ENCODE results near the gene NCAM2.

The NCAM2 gene

DNA sequence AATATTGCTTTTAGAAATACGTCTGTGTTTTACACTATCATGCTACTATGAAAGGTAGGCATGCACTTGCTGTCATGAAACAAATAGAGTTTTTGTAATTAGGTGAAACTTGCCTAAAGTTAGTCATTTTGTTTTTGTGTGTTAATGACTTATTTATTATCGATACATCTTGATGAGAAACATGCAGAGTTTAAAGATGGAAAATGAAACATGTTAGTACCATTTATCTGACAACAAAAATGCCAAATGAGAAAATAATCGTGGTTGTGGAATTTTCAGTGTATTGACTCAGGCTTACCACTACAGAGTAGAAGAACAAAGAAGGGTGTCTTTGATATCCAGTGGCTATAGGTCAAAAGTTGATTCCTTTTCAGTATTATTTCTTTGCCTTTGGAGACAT, 105.5 kb downstream of the NCAM2 start:
- no peak overlapping the region for H3K27ac Mint-ChIP-seq
- no peak overlapping the region for H3K4me3 Mint-ChIP-seq
- H3K4me1 Mint-ChIP-seq: no peaks in the 10 kb centered on the region
- H3K36me3 Mint-ChIP-seq (ENCODE audit: low read depth): no peaks in the 10 kb centered on the region
- no peaks in the 10 kb centered on the region for H3K9me3 Mint-ChIP-seq
- TF ChIP-seq, protein P1, sequence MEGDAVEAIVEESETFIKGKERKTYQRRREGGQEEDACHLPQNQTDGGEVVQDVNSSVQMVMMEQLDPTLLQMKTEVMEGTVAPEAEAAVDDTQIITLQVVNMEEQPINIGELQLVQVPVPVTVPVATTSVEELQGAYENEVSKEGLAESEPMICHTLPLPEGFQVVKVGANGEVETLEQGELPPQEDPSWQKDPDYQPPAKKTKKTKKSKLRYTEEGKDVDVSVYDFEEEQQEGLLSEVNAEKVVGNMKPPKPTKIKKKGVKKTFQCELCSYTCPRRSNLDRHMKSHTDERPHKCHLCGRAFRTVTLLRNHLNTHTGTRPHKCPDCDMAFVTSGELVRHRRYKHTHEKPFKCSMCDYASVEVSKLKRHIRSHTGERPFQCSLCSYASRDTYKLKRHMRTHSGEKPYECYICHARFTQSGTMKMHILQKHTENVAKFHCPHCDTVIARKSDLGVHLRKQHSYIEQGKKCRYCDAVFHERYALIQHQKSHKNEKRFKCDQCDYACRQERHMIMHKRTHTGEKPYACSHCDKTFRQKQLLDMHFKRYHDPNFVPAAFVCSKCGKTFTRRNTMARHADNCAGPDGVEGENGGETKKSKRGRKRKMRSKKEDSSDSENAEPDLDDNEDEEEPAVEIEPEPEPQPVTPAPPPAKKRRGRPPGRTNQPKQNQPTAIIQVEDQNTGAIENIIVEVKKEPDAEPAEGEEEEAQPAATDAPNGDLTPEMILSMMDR (IDR thresholded peaks at IDR 0.05): no peak
- H3K27me3 Mint-ChIP-seq (ENCODE audit: low read depth, poor library complexity): no peaks in the 10 kb centered on the region
- DNase-seq: no peak

GRCh38 chr21:21109736-21110135, 111.5 kb downstream of the NCAM2 start:
- no peak overlapping the region for H3K27ac Mint-ChIP-seq
- H3K4me1 Mint-ChIP-seq: no peaks in the 10 kb centered on the region
- H3K4me3 Mint-ChIP-seq: no peak overlapping the region
- TF ChIP-seq, protein P1 (IDR thresholded peaks at IDR 0.05): no peak
- no peaks in the 10 kb centered on the region for H3K9me3 Mint-ChIP-seq
- H3K36me3 Mint-ChIP-seq (ENCODE audit: low read depth): no peaks in the 10 kb centered on the region
- no peak for DNase-seq
- H3K27me3 Mint-ChIP-seq (ENCODE audit: low read depth, poor library complexity): no peaks in the 10 kb centered on the region

GRCh38 chr21:21111309-21111920, 113.2 kb downstream of the NCAM2 start:
- TF ChIP-seq, protein P1 (IDR thresholded peaks at IDR 0.05): no peak
- Mint-ChIP-seq H3K9me3 (no peaks in the 10 kb centered on the region), H3K4me3 (no peak overlapping the region), H3K4me1 (no peaks in the 10 kb centered on the region), H3K27me3 (ENCODE audit: low read depth, poor library complexity) (no peaks in the 10 kb centered on the region), H3K27ac (no peak overlapping the region), H3K36me3 (ENCODE audit: low read depth) (no peaks in the 10 kb centered on the region)
- DNase-seq: no peak

DNA sequence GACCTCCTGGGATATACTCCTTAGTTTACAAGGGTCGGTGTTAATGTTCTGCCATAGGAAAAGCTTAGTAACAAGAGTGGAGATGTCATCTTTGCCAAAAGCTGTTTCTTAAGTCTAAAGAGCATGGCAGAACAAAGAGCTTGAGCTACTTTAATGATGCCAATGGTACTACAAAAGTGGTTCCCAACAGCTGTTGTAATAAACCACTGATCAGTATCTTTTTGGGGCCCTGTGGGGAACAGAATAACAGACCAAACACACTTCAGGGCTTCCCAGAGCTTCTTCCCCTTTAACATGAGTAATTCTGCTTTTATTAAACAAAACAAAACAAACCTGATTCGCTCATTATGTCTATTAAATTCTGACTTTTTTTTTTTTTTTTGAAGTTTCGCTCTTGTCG, 116.3 kb downstream of the NCAM2 start:
- no peak for DNase-seq
- Mint-ChIP-seq H3K36me3 (ENCODE audit: low read depth) (no peaks in the 10 kb centered on the region), H3K4me1 (no peaks in the 10 kb centered on the region), H3K27ac (no peak overlapping the region), H3K4me3 (no peak overlapping the region), H3K27me3 (ENCODE audit: low read depth, poor library complexity) (no peaks in the 10 kb centered on the region), H3K9me3 (no peaks in the 10 kb centered on the region)
- TF ChIP-seq, protein P1 (IDR thresholded peaks at IDR 0.05): no peak

DNA sequence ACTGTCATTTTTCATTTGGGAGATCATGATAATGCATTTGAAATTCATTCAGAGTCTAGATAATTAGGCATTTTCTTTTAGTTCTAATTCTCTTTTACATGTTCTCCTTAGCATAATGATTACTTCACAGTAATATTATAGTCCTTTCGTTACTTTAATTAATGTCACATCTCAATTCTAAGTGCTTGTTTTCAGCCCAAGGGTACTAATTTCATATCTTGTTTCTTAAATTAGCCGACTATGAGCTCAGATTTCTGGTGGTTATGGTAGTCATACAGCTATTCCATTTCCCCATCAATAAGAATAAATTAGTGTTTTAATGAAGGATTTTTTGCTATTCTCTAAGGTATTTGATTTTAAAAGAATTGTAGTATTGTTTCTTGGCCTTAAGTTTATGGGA, 120.9 kb downstream of the NCAM2 start:
- H3K27ac Mint-ChIP-seq: no peak overlapping the region
- H3K4me3 Mint-ChIP-seq: no peak overlapping the region
- no peaks in the 10 kb centered on the region for H3K4me1 Mint-ChIP-seq
- H3K9me3 Mint-ChIP-seq: no peaks in the 10 kb centered on the region
- H3K36me3 Mint-ChIP-seq (ENCODE audit: low read depth): no peaks in the 10 kb centered on the region
- H3K27me3 Mint-ChIP-seq (ENCODE audit: low read depth, poor library complexity): peaks cover 6% of the 10 kb centered on the region
- TF ChIP-seq, protein P1 (IDR thresholded peaks at IDR 0.05): no peak
- DNase-seq: no peak

DNA sequence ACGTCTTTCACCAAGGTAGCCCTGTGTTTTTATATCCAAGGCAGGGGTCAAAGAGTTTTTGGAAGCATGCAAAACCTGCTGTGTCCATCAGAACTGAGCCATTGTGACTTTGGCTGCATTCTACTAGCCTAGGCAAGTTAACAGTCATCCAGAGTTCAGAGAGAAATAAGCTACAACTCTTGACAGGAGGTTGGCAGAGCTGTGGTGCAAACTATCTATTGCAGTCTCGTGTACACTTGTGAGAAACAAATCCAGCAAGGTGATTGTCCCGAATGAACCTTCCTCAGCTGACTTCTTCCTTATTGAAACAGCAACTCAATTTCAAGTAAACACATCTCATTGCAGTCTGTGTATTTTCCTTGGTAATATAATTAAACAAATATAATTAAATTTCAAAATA, 124.5 kb downstream of the NCAM2 start:
- Mint-ChIP-seq H3K4me1 (no peaks in the 10 kb centered on the region), H3K4me3 (no peak overlapping the region), H3K9me3 (no peaks in the 10 kb centered on the region), H3K27me3 (ENCODE audit: low read depth, poor library complexity) (peaks cover 6% of the 10 kb centered on the region), H3K36me3 (ENCODE audit: low read depth) (no peaks in the 10 kb centered on the region), H3K27ac (no peak overlapping the region)
- TF ChIP-seq, protein P1 (IDR thresholded peaks at IDR 0.05): no peak
- no peak for DNase-seq
